GM18511 (cell line): ENCODE measurements around the gene LOXHD1.

Source experiments
- ATAC-seq: cut with Tn5 transposase; IDR thresholded peaks from one replicate; pipeline ENCODE4 v1.9.1; 2021; ENCODE audit warnings: mild to moderate bottlenecking, moderate library complexity; ENCODE audit not compliant: unreplicated experiment

The LOXHD1 gene

DNA sequence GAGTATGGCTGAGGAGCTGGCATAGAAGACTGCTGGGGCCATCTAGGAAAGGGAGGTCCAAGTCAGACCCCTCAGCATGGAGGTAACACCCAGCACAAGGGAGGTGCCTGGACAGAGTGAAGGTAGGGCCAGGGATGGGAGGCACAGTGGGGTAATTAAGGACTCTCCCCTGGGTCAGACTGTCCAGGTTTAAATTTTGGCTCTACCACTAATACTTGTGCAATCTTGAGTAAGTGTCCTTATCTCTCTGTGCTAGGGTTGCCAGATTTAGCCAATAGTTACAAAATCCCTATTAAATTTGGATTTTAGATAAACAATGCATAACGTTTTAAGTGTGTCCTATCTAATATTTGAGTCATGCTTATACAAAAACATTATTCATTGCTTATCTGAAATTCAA, 109.5 kb downstream of the LOXHD1 start:
- ATAC-seq = no peak

DNA sequence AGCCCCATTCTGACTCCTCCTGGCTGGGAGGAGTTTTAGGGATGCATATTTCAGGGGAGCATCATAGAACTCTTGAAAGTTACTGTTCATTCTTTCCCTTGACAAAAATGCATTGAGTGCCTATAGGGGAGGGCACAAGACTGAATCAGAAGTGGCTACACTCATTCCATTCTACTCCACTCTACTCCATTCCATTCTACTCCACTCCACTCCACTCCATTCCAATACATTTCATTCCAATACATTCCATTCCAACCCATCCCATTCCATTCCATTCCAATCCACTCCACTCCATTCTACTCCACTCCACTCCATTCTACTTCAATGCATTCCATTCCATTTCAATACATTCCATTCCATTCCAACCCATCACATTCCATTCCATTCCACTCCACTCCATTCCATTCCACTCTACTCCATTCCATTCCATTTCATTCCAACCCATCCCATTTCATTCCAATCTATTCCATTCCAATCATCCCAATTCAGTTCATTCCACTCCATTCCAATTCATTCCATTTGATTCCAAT, 110.8 kb downstream of the LOXHD1 start:
- no peak for ATAC-seq

DNA sequence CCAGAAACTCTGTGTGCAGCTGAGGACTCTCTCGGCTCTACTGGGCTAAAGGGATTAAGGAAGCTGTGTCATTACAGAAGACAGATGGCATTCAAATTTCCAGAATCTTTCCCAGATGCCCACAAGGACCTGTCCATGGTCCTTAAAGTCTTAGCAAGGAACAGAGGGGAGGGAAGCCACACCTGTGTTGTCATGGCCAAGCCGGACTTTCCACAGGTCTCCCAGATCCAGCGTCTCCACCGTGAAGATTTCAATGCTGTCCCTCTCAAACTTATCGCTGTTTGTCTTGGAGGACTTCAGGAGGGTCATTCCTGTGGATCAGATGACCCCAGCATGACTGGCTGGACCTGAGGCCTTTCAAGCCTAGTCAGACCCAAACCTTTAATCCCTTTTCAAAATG, 114.5 kb downstream of the LOXHD1 start:
- ATAC-seq = no peak

DNA sequence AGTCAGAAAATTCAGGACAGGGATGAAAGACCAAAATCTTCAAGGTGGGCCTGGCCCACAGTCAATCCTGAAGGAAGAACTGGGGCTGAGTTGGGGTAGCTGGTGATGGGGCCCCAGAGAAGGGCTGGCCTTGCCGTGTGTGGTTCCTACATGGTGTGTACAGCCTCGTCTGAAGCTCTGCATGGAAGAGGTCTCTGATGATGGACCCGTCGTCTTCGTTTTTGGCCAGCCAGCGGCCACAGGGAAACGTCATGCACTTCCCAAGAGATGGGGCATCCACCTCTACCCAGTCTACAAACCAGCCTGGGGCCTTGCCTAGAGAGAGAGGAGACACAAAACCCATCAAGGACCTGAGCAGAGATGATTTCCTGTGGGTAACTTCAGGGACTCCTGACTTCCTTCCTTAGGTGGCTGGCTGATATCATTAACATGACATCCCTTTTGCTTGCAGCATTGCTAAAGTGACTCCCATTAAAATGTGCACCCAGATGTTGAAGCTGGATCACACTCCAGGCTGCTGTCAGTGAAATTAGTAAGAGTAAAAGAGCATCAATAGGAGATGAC, 115.3 kb downstream of the LOXHD1 start:
- no peak for ATAC-seq

DNA sequence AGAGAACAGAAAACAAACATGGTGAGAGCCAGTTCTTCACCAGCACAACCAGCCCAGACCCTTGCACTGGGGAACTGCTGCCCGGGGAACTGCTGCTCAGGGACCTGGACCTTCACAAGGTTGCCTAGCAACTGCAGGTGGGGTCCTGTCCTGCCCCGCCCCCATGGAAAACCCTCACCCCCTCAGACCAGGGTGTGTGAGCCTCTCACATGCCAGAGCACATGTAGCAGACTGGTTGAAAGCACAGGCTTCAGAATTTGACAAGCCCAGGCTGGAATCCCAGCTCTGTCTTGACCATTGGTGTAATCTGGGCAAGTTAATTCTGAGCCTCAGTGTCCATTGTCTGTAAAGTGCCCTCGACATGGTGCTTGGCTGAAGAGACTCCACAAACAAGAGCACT, 118.6 kb downstream of the LOXHD1 start:
- no peak for ATAC-seq

DNA sequence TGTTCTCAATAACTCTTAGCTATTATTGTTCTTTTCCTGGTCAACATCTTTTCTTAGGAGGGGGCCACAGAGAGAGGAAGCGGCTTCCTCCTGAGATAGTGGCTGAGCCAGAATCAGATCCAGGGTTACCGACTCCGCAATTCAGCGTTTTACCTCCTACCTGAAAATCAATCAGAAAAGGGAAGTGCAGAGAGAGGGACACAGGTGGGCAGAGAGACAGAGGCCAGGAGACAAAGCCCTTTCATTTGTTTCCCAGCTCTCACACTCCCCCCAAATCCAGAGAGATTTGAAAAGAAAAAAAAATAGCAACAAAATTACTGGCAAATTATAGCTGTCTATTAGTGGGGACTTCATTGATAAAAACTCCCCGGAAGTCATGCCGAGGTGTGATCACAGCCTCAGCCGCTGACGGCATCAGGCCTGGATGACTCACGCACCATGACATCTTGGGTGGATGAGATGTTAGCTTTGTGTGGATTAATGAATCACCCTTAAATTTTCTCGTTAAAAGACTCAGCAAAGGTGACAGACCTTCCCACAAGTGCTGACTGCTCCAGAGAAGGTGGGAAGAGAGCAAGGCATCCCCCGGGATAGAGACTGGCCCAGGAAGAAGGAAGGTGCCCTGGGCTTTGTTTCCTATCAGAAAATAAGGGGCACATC, 120.7 kb downstream of the LOXHD1 start:
- ATAC-seq = no peak

DNA sequence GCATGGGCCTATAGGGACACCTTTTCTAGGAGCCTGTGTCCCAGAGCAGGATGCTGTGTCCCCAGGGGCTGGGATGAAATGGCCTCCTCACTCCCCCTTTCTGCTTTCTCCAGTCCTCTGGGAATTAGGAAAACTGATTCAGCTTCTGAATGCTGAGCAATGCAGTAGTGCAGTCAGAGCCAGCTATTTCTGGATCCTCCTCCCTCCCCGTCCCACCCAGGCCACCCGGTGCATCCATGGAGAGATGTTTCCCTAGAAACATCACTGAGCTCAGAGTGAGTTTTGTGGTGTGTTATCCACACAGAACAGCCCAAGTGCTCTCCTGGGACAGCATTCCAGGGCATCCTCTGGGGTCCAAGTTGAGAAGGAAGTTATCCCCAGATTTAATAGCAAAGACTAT, 125.5 kb downstream of the LOXHD1 start:
- no peak for ATAC-seq

DNA sequence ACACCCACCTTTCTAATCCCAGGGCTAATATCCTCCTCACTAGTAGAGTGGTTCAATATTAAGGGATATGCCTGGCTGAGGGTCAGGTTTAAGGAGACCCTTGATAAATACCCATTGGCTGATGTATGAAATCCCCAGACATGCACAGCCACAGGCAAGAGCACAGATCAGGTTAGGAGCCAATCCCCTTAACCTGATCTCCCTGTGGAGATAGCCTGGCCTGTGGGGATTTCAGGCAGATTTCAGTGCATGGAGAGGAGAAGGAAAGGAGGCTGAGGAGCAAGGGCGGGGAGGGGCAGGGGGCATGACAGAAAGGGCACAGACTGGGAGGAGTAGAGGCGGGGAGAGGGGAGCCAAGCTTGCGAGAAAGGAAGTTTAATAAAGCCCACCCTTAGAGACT, 129.0 kb downstream of the LOXHD1 start:
- no peak for ATAC-seq

DNA sequence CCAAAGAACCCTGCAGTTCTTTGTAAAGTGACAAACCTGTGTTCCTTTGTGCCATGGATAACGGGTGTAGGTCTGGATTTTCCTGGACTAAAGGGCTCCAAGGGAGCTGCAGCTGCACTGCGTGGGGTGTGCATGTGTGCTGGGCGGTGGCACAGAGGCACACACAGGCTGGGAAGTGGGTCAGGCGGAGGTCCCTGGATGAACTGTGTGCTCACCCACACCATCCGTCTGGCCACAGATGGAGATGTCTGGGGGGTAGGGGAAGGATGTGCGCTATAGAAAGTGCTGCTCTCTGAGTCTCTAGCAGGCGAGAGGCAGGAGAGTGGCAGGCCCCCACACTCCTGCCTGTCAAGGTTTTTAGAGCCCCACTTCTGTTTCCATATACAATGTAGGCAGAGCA, 137.2 kb downstream of the LOXHD1 start:
- ATAC-seq = no peak

DNA sequence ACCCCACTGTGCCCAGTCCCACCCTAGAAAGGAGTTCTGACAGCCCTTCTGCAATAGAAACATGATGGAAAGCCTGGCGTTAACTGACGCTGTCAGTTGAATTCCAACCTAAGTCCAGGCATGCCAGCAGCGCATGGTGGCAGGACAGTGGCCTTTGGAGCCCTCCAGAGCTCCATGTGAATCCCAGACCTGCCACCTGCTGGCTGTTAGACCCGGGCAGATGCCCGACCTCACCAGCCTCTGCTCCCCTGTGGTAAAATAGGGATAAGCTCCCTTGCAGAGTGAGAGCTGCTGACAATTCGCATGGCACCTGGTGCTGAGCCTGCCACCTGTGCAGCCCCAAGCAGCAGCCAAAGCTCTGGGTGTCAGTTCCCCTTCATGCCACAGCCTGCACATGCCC, 138.6 kb downstream of the LOXHD1 start:
- ATAC-seq = no peak

DNA sequence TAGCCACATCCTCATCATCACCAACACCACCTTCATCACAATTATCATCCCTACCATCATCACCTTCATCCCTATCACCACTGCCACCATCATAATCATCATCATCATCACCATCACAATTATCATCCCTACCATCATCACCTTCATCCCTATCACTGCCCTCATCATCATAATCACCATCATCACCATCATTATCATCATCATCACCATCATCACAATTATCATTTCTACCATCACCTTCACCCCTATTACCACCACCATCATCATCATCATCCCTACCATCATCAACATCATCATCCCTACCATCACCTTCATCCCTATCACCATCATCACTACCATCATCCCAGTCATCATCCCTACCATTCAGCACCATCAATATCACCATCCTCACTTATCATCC, 140.5 kb downstream of the LOXHD1 start:
- no peak for ATAC-seq

DNA sequence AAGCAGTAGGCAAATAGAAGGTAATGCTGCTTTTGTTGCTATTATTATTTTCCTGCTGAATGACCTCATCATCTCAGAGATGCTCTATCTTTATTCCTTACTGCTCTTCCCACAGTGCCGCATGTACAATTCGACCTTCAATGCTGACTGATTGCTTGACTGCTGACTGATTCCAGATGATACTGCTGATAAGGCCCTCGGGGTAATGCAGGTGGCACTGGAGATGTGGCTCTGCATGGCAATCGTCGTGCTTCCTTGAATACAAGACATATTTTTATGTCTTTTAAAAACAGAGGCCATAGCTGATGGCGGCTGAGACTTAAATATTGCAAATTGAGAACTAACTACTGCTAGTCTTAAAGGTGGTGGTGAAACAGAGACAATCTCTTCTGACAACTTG, 146.6 kb downstream of the LOXHD1 start:
- ATAC-seq = no peak

DNA sequence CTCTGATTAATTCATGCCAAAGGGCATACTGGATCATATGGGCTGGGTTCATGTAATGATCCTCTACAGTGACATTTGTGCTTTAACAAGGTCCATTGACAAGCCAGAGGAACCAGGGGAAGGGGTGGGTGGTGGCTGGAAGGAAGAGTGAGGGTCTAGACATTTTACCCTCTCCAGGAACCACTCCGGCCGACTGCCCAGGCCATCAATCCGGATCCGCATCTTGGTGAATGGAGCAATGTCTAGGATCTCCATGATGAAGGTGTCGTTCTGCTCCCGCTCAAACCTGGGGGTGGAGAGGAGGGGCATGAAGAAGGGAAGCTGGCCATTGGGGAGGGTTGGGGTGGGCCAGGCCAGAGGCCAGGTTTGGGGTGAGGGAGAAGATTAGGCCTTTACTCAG, 147.5 kb downstream of the LOXHD1 start:
- ATAC-seq = no peak

DNA sequence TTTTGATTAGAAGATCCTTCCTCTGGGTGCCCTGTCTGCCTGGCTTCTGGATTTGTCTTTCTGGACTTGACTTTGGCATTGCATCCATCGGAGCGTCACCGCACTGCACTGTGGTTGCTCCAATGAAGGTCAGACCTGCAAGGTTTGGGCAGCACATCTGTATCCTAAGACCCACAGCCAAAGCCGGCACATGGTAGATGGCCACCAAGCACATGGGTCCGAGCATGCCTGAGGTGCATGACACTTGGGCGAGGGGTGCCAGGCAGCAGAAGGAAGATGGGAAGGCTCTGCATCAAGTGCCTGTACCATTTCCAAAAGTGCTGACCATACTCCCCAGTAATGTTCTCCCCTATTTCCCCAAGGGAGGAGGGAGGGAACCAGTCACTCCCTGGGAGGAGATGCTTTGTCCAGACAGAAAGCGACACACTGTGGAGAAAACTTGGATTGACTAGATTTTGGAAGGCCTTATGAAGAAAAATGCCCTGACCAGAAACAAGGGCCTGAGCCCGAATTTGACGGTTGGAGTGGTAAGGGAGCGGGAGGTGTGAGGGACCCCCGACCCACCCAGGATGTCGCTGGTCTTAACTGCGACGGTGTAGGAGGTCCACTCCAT, 149.9 kb downstream of the LOXHD1 start:
- no peak for ATAC-seq

DNA sequence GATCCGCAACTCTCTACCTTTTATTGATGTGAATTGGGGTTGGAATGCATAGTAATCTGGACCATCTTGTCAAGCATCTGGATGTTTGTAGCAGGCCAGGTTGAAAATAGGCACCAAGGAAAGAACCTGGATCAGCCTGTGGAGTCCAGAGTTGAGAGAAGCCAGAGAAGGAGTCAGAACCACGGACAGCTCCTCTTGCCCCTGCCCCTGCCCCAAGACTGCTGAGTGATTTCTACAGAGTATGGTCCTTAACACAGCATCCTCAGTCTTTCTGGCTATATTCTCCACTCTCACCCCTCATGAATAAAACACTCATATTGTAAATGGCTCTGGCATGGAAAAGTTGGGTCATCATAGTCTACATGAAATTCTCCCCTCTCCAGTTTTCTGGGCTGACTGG, 154.6 kb downstream of the LOXHD1 start:
- no peak for ATAC-seq

DNA sequence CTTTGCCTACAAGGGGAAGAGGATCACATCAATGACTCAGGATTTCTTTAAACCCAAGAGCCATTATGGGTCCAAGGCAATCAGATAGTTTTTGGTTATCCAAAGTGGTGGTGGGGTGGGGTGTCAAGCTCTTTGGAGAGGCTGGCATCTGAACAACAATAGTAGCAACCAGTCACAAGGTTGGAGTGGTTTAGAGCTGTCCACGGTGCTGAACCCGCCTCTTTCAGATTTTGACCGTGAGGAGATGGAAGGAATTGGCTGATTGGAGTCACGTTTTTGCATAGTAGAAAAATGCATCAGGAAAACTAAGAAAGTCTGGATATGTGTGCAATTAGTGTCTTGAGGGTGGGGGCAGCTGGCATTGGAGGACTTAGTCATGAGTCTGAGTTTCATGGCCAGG, 159.9 kb downstream of the LOXHD1 start:
- no peak for ATAC-seq

DNA sequence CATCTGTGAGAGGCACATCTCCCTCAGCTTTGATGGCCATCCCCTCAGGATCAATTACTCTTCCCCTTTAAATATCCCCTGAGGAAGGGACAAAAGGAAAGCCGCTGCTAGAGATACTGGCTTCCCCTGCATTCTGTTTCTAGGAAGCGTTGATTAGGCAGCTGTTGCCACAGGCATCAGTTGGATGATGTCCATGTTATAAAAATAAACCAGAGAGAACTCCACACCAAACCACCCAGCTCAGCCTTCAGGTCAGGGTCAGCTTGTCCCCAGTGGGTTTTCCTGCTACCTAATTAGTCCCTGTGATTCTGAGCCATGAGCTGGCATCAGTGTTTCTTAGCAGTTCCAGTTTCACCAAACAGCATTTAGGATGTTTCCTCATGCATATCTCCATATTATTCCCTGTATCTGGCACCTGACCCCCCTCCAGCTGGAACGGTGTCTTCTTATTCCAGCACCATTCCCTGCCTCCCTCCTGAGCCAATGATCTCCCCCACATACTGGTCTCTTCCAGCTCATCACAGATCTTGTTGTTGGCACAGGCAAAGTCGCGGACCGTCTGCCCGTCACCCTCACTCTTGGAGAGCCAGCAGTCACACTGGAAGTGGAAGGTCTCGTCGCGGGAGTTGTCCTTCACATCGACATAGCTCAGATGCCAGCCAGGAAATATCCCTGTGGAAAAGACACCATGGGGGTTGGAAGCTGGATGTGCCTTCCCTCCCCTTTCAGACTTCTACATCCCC, 168.4 kb downstream of the LOXHD1 start:
- no peak for ATAC-seq

DNA sequence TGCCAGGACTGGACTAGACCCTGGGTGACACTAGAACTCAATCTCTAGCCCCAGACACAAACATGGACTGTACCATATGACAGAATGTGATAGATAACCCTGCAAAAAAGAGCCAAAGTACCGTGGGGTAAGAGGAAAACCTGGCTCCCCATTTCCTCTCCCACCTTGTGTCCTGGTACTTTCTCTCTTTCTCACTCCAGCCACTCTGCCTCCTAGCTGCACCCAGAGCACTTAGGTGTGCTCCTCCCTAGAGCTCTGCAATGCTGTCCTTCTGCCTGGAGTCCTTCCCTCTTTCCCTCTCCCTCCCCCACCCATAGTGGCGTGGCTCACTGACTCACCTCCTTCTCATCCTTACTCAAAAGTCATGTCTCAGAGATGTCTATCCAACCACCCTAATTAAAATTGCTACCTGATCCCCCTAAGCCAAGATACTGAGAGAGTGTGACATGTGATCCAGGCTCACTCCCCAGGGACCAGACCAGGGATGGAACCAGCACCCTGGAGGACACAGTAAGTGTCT, 171.3 kb downstream of the LOXHD1 start:
- ATAC-seq = no peak

DNA sequence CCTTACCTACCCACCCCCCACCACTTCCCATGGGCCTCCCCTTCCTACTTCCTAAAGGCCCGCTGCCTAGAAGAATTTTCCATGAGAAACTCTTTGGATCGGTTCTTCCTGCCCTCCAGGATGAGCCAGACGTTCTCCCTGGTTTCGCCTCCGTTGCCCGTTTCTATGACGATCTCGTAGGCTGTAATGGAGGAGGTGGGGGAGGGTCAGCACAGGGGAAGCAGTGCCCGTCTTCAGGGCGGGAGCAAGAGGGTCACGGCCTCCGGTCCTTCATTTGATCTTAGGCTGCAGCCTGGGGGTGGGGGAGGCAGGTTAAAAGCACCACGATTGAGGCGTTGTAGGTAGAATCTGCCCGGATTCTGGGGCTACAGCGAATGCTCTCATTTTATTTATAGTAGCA, 172.0 kb downstream of the LOXHD1 start:
- ATAC-seq = no peak

DNA sequence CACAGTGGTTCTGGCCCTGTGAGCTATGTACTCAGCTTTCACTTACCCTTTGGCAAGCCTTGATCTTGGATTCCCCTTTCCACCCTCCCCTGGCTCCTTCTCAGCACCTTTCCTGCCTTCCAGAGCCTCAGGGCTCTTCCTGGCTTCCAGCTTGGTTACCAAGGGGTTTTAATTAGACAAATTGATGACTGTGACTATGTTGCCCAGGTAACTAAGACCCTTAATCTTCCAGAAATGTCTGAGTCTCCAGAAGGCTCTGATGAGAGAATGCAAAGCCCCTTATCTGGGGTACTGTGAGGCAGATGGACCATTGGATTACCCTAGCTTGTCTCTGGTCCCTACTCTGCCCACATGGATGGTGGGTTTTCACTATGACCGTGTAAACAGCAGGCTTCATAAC, 174.2 kb downstream of the LOXHD1 start:
- ATAC-seq = no peak

DNA sequence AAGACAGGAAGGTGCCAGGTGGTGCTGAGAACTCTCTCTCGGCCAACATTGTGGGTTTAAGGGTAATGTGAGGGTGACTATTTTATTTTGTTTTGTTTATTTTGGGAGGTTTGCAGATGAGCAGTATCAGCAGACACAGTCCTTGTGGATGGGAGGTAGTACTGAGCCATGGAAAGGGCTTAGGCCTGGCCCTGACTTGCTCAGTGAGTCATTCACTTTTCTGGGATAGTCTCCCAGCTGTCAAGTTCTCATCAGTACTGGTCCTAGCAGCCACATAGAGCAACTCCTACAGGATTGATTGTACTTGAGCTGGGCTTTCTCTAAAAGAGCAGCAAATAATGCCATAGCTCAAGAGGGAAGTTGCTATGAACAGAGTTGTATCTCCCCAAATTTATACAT, 175.2 kb downstream of the LOXHD1 start:
- no peak for ATAC-seq
